HG02642 (cell line): ENCODE measurements around the gene RFT1.

Experiments used
- ATAC-seq: cut with Tn5 transposase; IDR thresholded peaks from one replicate; pipeline ENCODE4 v1.9.1; 2021; ENCODE audit warnings: mild to moderate bottlenecking; ENCODE audit not compliant: unreplicated experiment, poor library complexity

Gene RFT1, protein sequence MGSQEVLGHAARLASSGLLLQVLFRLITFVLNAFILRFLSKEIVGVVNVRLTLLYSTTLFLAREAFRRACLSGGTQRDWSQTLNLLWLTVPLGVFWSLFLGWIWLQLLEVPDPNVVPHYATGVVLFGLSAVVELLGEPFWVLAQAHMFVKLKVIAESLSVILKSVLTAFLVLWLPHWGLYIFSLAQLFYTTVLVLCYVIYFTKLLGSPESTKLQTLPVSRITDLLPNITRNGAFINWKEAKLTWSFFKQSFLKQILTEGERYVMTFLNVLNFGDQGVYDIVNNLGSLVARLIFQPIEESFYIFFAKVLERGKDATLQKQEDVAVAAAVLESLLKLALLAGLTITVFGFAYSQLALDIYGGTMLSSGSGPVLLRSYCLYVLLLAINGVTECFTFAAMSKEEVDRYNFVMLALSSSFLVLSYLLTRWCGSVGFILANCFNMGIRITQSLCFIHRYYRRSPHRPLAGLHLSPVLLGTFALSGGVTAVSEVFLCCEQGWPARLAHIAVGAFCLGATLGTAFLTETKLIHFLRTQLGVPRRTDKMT

DNA sequence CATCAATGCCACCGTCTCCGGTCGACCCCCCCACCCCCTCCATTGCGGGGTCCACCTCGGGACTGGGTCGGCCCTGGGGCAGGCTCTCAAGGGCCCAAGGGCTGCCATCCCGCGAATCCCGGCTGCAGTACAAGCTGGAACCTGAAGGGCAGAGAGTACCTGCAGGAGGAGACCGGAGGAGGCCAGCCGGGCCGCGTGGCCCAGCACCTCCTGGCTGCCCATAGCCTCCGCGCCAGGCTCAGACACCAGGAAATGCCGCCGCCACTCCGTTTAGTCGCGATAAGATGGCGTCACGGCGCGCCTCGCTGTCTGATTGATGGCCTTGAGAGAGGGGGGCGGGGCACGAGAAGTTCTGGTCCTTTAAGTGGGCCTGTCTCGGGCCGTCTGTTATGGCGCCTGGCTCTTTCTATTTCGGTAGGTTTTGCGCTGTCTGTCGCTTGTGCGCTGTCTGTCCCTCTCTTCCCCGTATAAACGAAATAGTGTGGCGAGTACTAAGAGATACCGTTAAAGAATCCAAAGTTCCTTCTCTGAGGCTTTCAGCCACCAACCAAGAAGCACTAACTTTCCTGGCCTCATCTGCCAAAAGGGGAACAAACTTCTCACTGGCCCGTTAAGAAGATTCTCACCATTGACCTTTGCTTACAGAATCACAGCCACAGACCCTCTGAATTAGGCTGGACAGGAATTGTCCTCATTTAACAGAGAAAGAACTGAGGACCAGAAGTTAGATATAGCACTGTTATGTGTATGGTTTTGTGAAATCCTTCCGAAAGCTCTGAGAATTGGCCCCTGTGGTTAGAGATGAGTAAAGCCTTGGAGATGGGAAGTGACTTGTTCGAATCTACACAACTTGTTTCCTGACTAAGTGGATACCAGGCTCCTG is at the start of gene RFT1:
Gene RFT1, minus strand, starts transcription at position 257 of the 883 bp plus-strand sequence. Its CDS starts 35 bp downstream, at position 222.
- ATAC-seq, result peak; percentile 91

DNA sequence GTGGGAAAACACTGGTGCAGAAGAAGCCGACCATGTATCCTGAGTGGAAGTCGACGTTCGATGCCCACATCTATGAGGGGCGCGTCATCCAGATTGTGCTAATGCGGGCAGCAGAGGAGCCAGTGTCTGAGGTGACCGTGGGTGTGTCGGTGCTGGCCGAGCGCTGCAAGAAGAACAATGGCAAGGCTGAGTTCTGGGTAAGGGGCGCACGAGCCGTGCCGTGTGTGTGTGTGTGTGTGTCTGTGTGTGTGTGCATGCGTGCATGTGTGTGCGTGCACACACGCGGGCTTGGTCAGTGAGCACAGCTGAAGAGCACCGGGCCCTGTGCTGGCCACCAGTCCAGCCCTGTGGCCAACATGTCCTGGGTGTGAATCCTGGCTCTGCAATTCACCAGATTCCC is 49.3 kb upstream of the RFT1 start:
- ATAC-seq, result no peak

DNA sequence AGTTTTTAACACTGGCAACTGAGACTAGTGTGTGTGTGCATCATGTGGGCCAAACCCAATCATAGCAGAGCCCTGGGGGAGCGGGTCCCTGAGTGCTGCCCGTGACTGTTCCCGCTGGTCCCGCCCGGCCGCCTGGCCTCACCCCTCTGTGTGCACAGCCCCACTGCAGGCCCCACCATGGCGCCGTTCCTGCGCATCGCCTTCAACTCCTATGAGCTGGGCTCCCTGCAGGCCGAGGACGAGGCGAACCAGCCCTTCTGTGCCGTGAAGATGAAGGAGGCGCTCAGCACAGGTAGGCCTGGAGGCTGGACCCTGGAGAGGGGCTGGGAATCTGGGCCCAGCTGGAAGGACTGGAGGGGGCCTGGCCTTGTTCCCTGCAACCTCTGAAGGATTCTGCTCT is 48.0 kb upstream of the RFT1 start:
- ATAC-seq, result no peak

DNA sequence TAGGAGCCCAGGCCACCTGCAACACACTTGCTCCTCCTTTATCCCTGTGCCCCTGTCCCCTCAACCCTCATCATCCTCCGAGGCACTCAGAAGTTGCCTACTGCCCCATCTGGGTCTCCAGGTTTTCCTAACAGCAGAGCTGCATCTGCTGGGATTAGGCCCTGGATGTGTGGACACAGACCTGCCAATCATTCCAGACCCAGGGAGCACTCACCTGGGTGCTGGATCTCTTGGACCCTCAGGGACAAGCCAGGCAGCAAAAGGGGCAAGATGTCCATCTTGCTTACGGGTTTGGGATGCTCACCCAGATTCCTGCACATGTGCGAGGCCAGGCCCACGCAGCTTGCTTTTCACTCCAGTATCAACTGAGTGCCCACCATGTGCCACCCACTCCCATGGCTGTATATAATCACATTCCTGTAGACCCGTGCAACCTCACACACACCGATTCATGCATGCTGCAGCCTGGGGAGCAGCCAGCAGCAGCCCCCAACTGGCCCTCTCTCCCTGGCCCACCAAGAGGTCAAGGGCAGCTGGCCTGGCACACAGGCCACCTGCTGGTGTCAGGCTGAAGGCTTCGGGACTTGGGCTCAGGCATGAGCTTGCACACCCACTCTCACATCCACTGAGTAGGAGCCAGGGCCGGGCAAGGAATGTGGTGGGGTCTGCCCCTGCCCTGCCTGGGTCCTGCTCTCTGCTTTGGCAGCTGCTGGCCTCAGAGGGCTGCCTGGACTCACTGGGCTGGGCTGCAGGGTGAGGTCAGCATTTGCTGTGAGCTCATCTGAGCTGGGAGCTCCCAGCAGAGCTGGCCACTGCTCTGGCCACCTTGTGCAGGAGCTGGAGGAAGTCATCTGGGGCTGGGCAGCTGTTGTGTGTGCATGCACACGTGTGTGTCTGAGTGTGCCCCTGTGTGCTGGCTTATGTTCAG is 45.6 kb upstream of the RFT1 start:
- no peak for ATAC-seq

DNA sequence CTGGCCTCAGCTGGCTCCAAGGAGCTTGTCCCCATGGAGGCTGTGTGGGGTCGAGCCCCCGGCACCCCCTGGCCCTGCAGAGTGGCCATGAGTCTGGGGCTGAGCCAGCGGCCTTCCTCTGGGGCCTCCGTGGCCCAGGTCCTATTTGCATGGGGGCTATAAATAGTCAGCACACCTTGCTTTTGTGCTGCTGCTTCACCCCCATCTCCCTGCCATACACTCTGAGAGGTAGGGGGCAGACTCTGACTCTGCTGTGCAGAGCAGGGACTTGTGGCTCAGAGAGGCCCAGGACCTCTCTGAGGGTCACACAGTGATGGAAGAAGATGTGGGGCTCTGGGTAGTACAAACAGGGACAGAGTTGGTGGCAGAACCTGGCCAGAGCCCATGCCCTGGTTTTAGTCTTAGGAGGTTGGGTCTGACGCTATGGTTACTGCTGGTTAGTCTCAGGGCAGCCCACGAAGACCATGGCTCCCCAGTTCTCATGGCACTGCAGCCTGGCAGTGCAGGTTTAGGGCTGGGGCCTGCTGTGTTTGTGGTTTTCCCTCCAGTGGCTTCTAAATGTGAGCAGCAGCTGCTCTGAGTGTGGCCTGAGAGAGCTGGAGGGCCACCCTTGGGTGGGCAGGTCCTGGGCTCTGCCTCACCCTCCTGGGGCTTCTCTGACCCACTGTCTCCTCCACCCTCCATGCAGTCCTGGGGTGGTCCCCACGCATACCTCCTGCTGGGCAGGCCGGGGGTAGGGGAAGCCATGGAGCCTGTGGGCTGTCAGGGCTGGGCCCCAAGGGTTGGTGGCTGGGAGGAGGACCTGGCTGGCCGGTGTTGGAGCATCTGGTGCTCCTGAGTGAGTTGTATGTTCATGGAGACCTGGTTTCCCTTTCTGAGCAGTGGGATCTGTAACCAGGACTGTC is 44.4 kb upstream of the RFT1 start:
- ATAC-seq, result peak; percentile 51

DNA sequence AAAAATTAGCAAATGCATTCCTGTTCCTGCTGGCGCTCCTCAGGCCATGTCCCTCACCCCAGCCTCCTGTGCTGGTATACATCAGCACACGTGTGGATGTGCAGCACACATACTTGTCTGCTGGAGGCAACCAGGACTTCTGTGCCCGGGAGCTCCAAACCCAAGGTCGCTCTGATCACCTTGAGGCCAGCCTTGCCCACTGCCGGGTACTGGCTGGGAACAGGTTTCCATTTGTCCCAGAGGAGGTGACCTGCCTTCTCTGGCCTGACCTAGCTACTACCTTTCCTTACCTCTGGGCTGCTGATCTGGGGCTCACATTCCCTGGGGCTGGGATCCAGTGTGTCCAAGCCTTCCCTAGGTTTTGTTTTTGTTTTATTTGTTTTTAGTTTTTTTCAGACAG is 42.9 kb upstream of the RFT1 start:
- ATAC-seq, result no peak

DNA sequence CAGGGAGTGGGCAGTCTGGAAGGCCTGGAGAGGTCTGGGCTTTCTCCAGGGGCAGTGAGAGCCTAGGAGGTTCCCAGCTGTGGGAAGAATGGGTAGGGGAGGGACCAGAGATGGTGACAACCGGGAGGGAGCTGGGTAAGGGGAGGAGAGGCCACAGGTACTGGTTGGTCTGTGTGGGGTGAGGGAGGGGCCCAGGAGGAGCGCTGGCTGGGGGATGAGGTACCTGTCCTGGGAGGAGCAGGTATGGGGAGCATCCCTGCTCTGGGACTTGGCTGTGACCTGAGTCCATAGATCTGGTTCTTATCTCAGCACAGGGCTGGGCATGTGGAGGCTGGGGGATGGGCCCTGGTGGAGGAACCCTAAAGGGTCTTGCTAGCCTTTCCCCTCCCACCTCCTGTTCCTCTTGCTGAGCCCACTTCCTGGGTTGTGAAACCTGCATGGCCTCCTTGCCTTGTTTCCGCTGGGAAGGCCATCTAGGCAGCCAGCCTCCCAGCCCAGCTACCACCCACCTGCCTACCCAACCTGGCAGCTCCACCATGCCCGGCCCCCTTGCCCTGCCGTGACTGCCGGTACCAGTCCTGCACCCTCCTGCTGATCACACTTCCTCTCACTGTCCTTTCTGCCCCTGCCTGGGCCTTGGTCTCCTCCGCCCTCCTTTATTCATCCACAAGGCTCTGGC is 41.7 kb upstream of the RFT1 start:
- no peak for ATAC-seq

DNA sequence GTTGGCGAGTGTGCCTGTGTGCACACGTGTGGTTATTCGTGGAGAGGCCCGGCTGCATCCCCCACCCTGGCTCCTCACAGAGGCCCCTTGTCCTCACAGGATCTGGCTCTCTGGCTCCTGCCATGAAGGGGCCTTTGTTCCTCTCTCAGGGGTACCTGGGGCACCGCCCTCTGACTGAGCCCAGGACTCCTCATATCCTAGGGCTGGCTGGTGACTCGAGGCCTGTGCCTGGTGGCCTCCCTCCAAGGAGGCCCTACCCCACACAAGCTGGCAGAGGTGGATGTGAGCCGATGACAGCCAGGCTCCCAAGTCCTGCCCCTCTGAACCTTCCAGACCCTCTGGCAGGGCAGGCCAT is 40.8 kb upstream of the RFT1 start:
- ATAC-seq, result no peak

DNA sequence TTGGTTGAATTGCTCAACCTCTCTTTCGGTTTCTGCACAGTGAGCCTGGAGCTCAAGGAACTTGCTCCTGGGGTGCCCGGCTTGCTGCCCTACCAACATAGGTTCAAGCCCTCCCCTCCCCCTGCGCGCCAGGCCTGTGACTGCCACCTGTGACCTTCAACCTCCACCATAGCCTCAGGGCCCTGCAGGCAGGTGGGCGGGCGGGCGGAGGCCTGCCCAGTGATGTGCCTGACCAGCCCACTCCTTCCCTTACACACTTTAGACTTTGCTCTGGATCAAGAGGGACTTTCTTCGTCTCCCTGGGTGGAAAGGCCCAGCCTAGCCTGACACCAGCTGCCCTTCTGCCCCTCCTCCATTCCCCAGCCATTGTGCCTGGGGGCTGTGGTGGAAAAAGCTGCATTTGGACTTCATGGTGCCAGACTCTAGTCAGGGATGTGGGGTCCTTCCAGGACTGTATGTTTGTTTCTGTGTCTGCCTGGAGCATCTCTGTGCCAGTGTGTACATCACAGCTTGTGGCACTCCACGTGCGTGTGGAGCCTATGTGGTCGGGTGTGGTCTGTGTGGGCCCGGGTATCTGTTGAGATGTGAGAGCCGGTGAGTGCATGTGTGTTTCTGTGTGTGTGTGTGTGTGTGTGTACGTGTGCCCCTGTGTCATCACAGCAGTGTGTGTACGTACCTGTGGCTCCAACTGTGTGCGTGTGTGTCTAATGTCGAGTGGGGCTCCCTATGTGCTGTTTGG is 40.3 kb upstream of the RFT1 start:
- ATAC-seq, result no peak

DNA sequence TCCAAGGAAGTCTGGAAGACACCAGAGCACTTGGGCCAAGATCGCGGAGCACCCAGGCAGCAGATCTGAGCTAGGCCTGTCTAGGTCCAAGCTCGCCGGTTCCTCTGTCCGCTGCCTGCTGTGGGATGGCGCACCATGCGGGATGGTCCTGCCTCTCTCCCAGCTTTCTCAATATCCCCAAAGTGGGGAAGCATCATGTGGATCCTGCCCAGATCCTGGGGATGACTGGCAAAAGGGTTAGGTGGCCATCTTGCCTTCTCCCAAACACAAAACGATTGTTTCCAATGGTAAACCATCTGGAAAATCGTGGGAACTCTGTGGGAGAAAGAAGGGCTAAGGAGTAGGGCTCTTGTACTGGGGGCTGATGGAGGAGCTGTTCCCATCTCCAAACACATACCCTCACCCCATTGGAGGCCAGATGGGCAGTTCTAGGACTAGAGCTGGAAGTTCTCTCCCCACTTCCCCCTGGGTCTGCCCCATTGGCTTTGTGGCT is 39.6 kb upstream of the RFT1 start:
- no peak for ATAC-seq

DNA sequence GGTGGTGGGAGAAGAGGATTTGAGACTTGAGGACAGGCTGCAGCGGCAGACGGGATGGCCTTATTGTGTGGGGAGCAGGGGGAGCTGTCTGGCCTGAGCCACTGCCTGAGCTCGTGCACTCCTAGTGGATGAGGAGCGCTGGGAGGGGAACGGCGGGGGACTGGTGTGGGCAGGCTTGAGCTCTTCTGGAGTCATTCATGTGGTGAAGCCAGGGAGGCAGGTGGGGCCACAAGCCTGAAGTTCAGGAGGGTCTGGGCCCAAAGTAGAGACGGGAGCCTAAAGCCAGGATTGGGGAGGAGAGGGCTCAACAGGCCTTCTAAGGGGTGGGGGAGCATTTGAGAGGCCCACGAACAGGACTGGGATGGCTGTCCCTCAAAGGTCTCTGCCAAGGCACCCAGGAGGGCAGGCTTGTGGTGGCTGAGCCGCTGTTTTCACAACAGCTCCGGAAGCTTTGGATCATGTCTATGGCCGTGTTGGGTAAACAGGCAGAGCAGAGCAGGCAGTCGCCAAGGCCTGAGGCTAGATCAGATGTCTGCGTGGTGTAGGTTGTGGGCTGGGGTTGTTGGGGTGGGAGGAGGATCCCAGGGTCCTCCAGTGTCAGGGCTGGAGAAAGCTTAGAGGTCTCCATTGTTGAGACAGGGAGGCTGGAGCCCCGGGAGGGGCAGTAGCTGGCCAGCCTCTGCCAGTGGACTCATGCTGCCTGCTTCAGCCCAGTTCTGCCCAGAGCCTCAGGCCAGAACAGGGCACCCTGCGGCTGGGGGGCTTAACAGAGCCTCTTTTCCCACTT is 39.0 kb upstream of the RFT1 start:
- no peak for ATAC-seq

DNA sequence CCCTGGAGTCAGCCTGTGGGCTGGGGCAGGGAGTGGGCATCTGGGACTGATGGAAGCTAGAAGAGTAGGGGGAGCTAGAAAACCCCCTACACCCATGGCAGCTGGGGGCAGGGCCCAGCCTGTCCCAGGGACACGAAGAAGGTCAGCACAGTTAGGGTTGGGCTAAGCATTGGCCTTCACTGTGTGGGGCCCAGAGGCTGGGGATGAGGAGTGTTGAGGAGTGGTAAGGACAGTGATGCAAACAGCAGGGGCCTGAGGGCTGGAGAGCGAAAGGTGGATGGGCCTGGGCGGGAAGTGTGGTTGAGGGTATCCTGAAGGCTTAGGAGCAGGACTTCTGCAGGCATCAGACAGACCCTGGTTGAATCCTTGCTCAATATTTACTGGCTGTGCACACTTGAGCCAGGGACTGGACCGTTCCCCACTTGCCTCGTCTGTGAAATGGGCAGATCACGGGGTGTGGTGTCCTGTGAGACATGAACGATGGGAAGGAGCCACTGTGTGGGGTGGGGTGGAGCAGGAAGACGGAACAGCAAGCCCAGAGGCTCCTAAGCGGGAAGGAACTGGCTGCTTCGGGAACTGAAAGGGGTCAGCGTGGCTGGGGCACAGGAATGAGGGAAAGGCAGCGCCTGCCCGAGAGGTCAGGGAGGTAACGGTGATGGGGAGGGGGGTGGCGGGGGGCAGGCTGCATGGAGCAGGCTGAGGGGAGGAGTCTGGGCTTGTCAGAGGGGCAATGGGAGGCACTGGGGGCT is 38.1 kb upstream of the RFT1 start:
- ATAC-seq, result no peak

DNA sequence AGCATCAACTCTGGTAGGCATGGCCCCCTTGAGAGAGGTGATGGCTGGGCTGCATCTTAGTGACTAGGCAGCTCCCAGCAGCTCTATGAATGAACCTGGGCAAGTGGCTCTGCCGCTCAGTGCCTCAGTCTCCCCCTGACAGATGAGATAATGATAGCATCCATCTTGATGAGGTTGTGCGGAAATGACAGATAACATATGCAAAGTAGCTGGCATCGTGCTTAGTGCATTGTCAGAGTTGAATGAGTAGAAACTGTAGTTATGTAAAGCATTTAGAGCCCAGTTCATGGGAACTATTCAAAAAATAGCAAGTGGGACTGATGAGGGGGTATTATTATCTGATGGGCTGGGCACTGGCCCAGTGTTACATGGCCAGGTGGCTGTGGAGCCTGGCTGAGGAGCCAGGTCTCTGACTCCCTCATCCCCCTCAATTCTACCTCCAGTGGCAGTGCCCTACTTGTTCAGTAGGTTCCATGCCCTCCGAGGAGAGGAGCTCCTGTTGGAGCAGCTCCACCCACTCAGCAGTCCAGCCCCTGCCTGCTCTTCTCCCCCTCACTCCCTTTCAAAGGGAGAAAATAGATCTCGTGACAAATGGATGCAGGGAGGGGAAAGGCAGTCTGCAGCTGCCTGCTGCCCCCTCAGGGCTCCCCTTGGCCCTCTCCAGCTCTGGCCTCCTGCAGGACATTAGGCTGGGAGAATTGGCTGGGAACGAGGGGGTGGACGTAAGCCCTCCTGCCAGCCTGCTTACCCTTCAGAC is 37.4 kb upstream of the RFT1 start:
- peak; percentile 18 for ATAC-seq

DNA sequence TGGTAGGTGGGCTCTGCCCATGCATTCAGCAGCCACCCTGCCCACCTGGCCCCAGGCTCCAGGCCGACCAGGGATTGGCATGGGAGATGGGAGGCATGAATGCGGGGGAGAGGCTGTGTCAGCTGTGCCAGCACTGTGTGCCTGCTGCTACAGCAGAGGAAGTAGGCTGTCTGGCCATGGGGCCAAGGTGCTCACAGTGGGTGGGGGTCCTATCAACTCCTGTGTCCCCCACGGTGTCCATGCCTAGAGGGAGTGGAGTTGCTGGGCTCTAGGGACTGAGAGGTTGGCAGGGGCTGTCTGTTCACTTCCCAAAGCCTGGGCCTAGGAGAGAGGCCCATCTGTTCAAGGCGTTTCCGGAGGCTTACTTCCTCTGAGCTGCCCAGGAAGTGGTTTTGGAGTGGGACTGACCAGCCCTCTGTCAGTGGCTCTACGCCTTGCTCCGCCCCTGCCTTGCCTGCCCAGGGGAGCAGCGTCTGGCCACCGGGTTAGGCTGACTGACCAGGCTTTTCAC is 36.6 kb upstream of the RFT1 start:
- no peak for ATAC-seq

DNA sequence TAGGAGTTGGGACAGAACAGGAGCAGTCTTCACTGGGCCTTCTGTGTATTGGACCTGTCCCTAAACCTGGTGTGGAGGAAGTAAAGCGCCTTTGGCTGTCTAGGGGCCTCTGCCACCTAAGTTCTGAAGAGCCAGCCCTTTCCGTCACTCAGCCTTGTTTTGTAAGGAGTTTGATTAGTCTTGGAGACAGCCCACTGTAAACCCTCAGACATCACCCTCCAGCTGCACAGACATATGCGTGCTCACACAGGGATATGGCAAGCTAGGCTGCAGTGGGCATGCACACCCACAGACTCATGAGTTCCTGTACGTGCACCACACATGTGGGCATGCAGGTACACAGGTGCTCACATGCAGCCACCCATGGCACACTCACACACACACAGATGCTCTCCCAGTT is 36.0 kb upstream of the RFT1 start:
- ATAC-seq, result no peak
